Tongue (tissue), 2 donors: ENCODE measurements around the gene CLEC4D. TPM values are rescaled to one million over a fixed set of nuclear protein-coding genes. Genes with fewer than 3 reads are reported as not detected.
"Not testable (repeated sequence)": the region's sequence is repeated elsewhere in the genome, so short reads cannot be mapped to it uniquely, and the experiment has no call there.

ENCODE experiments used
- DNase-seq: peaks from one replicate; pipeline ENCODE4 v3.0.0-alpha.2; 2015
- total RNA-seq: library from RNA; depleted of rRNA; stranded (reverse); fragments of >200 nt; gene quantifications from one replicate; pipeline ENCODE4 v1.2.3, GENCODE V29; 2014

The CLEC4D gene
- 0.31 TPM for total RNA-seq

GRCh38 chr12:8513256-8513655 is at the start of gene CLEC4D:
Gene CLEC4D (plus strand): TSS chr12:8513503. CDS start chr12:8513733, 230 bp downstream.
- DNase-seq, result no peak

- no peak for DNase-seq
These were observed 47.9 kb upstream of the CLEC4D start for GRCh38 chr12:8465301-8465996.

GRCh38 chr12:8466241-8466640 is 47.1 kb upstream of the CLEC4D start:
- DNase-seq, result no peak

GRCh38 chr12:8471090-8471489 is 42.2 kb upstream of the CLEC4D start:
- DNase-seq, result no peak

GRCh38 chr12:8475508-8476203 is 37.6 kb upstream of the CLEC4D start:
- no peak for DNase-seq

GRCh38 chr12:8482571-8483061 is 30.7 kb upstream of the CLEC4D start:
- no peak for DNase-seq

GRCh38 chr12:8483079-8483478 is 30.2 kb upstream of the CLEC4D start:
- no peak for DNase-seq

- no peak for DNase-seq
These were observed 21.4 kb upstream of the CLEC4D start for GRCh38 chr12:8491646-8492530.

- peak; percentile 9 for DNase-seq
These were observed 20.2 kb upstream of the CLEC4D start for GRCh38 chr12:8493084-8493483.

GRCh38 chr12:8495671-8496070 is 17.6 kb upstream of the CLEC4D start:
- DNase-seq, result not testable (repeated sequence)

- DNase-seq, result not testable (repeated sequence)
These were observed 17.2 kb upstream of the CLEC4D start for GRCh38 chr12:8496074-8496473.

- DNase-seq, result no peak
These were observed 13.7 kb upstream of the CLEC4D start for GRCh38 chr12:8499616-8500015.

GRCh38 chr12:8501720-8502119 is 11.6 kb upstream of the CLEC4D start:
- no peak for DNase-seq

- no peak for DNase-seq
These were observed 9.0 kb upstream of the CLEC4D start for GRCh38 chr12:8504351-8504750.

- DNase-seq, result no peak
These were observed 5.7 kb upstream of the CLEC4D start for GRCh38 chr12:8507596-8507995.

GRCh38 chr12:8508223-8508622 is 5.1 kb upstream of the CLEC4D start:
- DNase-seq, result no peak

- DNase-seq, result peak; percentile 6
These were observed 4.1 kb upstream of the CLEC4D start for GRCh38 chr12:8508910-8509841.

GRCh38 chr12:8517971-8518370 is 4.7 kb downstream of the CLEC4D start:
- DNase-seq, result no peak

GRCh38 chr12:8519171-8519570 is 5.9 kb downstream of the CLEC4D start:
- no peak for DNase-seq

GRCh38 chr12:8527250-8528130 is 14.2 kb downstream of the CLEC4D start:
- DNase-seq, result no peak

GRCh38 chr12:8532045-8532444 is 18.7 kb downstream of the CLEC4D start:
- DNase-seq, result no peak
